HEK293 (cell line): ENCODE measurements around the gene NHLRC1.

Source experiments
- GLI2 ChIP-seq: fragments of 450-650 bp; formaldehyde crosslinking; IDR thresholded peaks from 2 replicates; pipeline ENCODE4; 2017; ENCODE audit warnings: missing biosample characterization, missing genetic modification characterization, low read depth, borderline replicate concordance
- GLIS2 ChIP-seq: fragments of 450-650 bp; formaldehyde crosslinking; IDR thresholded peaks from 2 replicates; pipeline ENCODE4 v1.5.1; 2016; ENCODE audit warnings: missing biosample characterization, missing genetic modification characterization
- KLF9 ChIP-seq: fragments of 450-650 bp; formaldehyde crosslinking; IDR thresholded peaks from 2 replicates; pipeline ENCODE4 v1.5.1; 2016; ENCODE audit warnings: missing biosample characterization, missing genetic modification characterization, low read depth
- PRDM1 ChIP-seq: fragments of 450-650 bp; formaldehyde crosslinking; IDR thresholded peaks from 2 replicates; pipeline ENCODE4; 2016; ENCODE audit warnings: missing biosample characterization, missing genetic modification characterization
- SCRT1 ChIP-seq: fragments of 450-650 bp; formaldehyde crosslinking; IDR thresholded peaks from 2 replicates; pipeline ENCODE4 v1.5.1; 2016; ENCODE audit warnings: missing biosample characterization, missing genetic modification characterization, borderline replicate concordance
- TRIM28 ChIP-seq: IDR thresholded peaks from 2 replicates; pipeline ENCODE4 v1.6.1; 2011; ENCODE audit warnings: low read length, control low read depth, borderline replicate concordance
- ZFP41 ChIP-seq: fragments of 450-650 bp; formaldehyde crosslinking; IDR thresholded peaks from 2 replicates; pipeline ENCODE4 v1.5.1; 2016; ENCODE audit warnings: missing biosample characterization, missing genetic modification characterization, borderline replicate concordance
- ZNF138 ChIP-seq: fragments of 450-650 bp; formaldehyde crosslinking; IDR thresholded peaks from 2 replicates; pipeline ENCODE4 v1.5.1; 2016; ENCODE audit warnings: missing biosample characterization, missing genetic modification characterization, borderline replicate concordance
- ZNF140 ChIP-seq: fragments of 450-650 bp; formaldehyde crosslinking; IDR thresholded peaks from 2 replicates; pipeline ENCODE4 v1.5.1; 2016; ENCODE audit warnings: missing biosample characterization, missing genetic modification characterization
- ZNF174 ChIP-seq: fragments of 450-650 bp; formaldehyde crosslinking; IDR thresholded peaks from 2 replicates; pipeline ENCODE4 v1.5.0; 2017; ENCODE audit warnings: missing biosample characterization, mild to moderate bottlenecking, missing genetic modification characterization
- ZNF23 ChIP-seq: fragments of 450-650 bp; formaldehyde crosslinking; IDR thresholded peaks from 2 replicates; pipeline ENCODE4 v1.5.1; 2016; ENCODE audit warnings: missing biosample characterization, missing genetic modification characterization, borderline replicate concordance
- ZNF394 ChIP-seq: fragments of 450-650 bp; formaldehyde crosslinking; IDR thresholded peaks from 2 replicates; pipeline ENCODE4 v1.5.1; 2016; ENCODE audit warnings: missing biosample characterization, missing genetic modification characterization, mild to moderate bottlenecking, moderate library complexity, borderline replicate concordance
- ZNF629 ChIP-seq: fragments of 450-650 bp; formaldehyde crosslinking; IDR thresholded peaks from 2 replicates; pipeline ENCODE4 v1.5.1; 2017; ENCODE audit warnings: missing biosample characterization, missing genetic modification characterization
- ZNF776 ChIP-seq: fragments of 450-650 bp; formaldehyde crosslinking; IDR thresholded peaks from 2 replicates; pipeline ENCODE4 v1.5.0; 2017; ENCODE audit warnings: missing biosample characterization, missing genetic modification characterization, borderline replicate concordance
- ZNF777 ChIP-seq: fragments of 450-650 bp; formaldehyde crosslinking; IDR thresholded peaks from 2 replicates; pipeline ENCODE4 v1.5.1; 2017; ENCODE audit warnings: missing biosample characterization, missing genetic modification characterization, borderline replicate concordance
- ZNF837 ChIP-seq: fragments of 450-650 bp; formaldehyde crosslinking; IDR thresholded peaks from 2 replicates; pipeline ENCODE4 v1.5.1; 2016; ENCODE audit warnings: missing biosample characterization, missing genetic modification characterization
- TF ChIP-seq, protein P1 (sequence below): fragments of 450-650 bp; formaldehyde crosslinking; conservative IDR thresholded peaks from 2 replicates; pipeline ENCODE4 v1.5.1; 2016; ENCODE audit warnings: low read depth, missing biosample characterization, missing genetic modification characterization
- TF ChIP-seq, protein P2 (sequence below): fragments of 450-650 bp; formaldehyde crosslinking; IDR thresholded peaks from 2 replicates; pipeline ENCODE4 v1.5.1; 2016; ENCODE audit warnings: missing biosample characterization, missing genetic modification characterization
- TF ChIP-seq, protein P3 (sequence below): fragments of 450-650 bp; formaldehyde crosslinking; IDR thresholded peaks from 2 replicates; pipeline ENCODE4 v1.5.0; 2017; ENCODE audit warnings: missing biosample characterization, missing genetic modification characterization, borderline replicate concordance
- TF ChIP-seq, protein P4 (sequence below): fragments of 450-650 bp; formaldehyde crosslinking; IDR thresholded peaks from 2 replicates; pipeline ENCODE4 v1.5.1; 2016; ENCODE audit warnings: missing biosample characterization, missing genetic modification characterization
- TF ChIP-seq, protein P5 (sequence below): fragments of 450-650 bp; formaldehyde crosslinking; IDR thresholded peaks from 2 replicates; pipeline ENCODE4 v1.5.1; 2016; ENCODE audit warnings: missing biosample characterization, missing genetic modification characterization
- TF ChIP-seq, protein P6 (sequence below): fragments of 450-650 bp; formaldehyde crosslinking; IDR thresholded peaks from 2 replicates; pipeline ENCODE4 v1.5.1; 2016; ENCODE audit warnings: missing biosample characterization, missing genetic modification characterization

Gene NHLRC1

DNA sequence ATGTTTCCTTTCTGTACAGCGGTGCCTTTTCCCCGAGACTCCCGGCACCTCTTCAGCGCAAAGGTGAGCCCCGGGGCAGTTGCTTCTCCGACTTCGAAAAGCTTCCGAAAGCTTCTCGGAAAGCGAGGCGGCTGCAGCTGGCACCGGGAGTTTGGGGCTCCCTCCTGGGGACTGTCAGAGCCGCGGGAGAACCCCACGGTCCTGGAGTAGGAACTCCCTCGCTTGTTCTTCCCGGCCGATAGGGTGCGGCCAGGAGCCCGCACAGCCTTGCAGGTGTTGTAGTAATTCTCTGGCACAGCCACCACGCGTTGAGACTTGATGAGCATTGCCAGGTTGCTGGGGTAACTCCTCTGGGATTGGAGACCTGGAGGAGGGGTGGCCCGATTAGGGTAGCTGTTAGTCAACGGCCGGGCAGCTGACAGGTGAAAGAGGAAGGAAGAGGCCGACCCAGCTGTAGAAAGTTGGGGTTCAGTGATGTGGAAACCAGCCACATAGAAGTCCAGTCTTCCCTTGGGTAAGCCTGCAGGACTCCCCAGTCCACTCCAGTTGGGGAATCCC, 33.5 kb upstream of the NHLRC1 start (continued):
- TF ChIP-seq, protein P1, sequence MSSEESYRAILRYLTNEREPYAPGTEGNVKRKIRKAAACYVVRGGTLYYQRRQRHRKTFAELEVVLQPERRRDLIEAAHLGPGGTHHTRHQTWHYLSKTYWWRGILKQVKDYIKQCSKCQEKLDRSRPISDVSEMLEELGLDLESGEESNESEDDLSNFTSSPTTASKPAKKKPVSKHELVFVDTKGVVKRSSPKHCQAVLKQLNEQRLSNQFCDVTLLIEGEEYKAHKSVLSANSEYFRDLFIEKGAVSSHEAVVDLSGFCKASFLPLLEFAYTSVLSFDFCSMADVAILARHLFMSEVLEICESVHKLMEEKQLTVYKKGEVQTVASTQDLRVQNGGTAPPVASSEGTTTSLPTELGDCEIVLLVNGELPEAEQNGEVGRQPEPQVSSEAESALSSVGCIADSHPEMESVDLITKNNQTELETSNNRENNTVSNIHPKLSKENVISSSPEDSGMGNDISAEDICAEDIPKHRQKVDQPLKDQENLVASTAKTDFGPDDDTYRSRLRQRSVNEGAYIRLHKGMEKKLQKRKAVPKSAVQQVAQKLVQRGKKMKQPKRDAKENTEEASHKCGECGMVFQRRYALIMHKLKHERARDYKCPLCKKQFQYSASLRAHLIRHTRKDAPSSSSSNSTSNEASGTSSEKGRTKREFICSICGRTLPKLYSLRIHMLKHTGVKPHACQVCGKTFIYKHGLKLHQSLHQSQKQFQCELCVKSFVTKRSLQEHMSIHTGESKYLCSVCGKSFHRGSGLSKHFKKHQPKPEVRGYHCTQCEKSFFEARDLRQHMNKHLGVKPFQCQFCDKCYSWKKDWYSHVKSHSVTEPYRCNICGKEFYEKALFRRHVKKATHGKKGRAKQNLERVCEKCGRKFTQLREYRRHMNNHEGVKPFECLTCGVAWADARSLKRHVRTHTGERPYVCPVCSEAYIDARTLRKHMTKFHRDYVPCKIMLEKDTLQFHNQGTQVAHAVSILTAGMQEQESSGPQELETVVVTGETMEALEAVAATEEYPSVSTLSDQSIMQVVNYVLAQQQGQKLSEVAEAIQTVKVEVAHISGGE (tag by site-specific recombination): 0 out of 2 replicates have a peak, but pooled peaks have one; percentile 5
- TF ChIP-seq ZNF777 (tag by site-specific recombination) (peak; percentile 53; the same call in 1 of the 2 replicates), ZNF776 (tag by site-specific recombination) (no peak), ZNF23 (tag by site-specific recombination) (no peak), GLI2 (no peak), ZNF837 (no peak), ZFP41 (tag by site-specific recombination) (no peak), GLIS2 (tag by site-specific recombination) (peak; percentile 59; the same call in 1 of the 2 replicates), ZNF629 (tag by site-specific recombination) (no peak), TRIM28 (no peak), SCRT1 (tag by site-specific recombination) (no peak), ZNF140 (tag by site-specific recombination) (no peak), ZNF138 (tag by site-specific recombination) (no peak; the same call in 1 of the 2 replicates), PRDM1 (tag by site-specific recombination) (peak; percentile 43; the same call in 1 of the 2 replicates), ZNF174 (tag by site-specific recombination) (no peak), ZNF394 (tag by site-specific recombination) (no peak), KLF9 (tag by site-specific recombination) (no peak)
- TF ChIP-seq, protein P2, sequence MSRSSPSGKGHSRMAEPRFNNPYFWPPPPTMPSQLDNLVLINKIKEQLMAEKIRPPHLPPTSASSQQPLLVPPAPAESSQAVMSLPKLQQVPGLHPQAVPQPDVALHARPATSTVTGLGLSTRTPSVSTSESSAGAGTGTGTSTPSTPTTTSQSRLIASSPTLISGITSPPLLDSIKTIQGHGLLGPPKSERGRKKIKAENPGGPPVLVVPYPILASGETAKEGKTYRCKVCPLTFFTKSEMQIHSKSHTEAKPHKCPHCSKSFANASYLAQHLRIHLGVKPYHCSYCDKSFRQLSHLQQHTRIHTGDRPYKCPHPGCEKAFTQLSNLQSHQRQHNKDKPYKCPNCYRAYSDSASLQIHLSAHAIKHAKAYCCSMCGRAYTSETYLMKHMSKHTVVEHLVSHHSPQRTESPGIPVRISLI (tag by site-specific recombination): no peak
- TF ChIP-seq, protein P3, sequence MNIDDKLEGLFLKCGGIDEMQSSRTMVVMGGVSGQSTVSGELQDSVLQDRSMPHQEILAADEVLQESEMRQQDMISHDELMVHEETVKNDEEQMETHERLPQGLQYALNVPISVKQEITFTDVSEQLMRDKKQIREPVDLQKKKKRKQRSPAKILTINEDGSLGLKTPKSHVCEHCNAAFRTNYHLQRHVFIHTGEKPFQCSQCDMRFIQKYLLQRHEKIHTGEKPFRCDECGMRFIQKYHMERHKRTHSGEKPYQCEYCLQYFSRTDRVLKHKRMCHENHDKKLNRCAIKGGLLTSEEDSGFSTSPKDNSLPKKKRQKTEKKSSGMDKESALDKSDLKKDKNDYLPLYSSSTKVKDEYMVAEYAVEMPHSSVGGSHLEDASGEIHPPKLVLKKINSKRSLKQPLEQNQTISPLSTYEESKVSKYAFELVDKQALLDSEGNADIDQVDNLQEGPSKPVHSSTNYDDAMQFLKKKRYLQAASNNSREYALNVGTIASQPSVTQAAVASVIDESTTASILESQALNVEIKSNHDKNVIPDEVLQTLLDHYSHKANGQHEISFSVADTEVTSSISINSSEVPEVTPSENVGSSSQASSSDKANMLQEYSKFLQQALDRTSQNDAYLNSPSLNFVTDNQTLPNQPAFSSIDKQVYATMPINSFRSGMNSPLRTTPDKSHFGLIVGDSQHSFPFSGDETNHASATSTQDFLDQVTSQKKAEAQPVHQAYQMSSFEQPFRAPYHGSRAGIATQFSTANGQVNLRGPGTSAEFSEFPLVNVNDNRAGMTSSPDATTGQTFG (tag by site-specific recombination): no peak
- TF ChIP-seq, protein P4, sequence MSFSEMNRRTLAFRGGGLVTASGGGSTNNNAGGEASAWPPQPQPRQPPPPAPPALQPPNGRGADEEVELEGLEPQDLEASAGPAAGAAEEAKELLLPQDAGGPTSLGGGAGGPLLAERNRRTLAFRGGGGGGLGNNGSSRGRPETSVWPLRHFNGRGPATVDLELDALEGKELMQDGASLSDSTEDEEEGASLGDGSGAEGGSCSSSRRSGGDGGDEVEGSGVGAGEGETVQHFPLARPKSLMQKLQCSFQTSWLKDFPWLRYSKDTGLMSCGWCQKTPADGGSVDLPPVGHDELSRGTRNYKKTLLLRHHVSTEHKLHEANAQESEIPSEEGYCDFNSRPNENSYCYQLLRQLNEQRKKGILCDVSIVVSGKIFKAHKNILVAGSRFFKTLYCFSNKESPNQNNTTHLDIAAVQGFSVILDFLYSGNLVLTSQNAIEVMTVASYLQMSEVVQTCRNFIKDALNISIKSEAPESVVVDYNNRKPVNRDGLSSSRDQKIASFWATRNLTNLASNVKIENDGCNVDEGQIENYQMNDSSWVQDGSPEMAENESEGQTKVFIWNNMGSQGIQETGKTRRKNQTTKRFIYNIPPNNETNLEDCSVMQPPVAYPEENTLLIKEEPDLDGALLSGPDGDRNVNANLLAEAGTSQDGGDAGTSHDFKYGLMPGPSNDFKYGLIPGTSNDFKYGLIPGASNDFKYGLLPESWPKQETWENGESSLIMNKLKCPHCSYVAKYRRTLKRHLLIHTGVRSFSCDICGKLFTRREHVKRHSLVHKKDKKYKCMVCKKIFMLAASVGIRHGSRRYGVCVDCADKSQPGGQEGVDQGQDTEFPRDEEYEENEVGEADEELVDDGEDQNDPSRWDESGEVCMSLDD (tag by site-specific recombination): 0 out of 2 replicates have a peak, but pooled peaks have one; percentile 5
- TF ChIP-seq, protein P5, sequence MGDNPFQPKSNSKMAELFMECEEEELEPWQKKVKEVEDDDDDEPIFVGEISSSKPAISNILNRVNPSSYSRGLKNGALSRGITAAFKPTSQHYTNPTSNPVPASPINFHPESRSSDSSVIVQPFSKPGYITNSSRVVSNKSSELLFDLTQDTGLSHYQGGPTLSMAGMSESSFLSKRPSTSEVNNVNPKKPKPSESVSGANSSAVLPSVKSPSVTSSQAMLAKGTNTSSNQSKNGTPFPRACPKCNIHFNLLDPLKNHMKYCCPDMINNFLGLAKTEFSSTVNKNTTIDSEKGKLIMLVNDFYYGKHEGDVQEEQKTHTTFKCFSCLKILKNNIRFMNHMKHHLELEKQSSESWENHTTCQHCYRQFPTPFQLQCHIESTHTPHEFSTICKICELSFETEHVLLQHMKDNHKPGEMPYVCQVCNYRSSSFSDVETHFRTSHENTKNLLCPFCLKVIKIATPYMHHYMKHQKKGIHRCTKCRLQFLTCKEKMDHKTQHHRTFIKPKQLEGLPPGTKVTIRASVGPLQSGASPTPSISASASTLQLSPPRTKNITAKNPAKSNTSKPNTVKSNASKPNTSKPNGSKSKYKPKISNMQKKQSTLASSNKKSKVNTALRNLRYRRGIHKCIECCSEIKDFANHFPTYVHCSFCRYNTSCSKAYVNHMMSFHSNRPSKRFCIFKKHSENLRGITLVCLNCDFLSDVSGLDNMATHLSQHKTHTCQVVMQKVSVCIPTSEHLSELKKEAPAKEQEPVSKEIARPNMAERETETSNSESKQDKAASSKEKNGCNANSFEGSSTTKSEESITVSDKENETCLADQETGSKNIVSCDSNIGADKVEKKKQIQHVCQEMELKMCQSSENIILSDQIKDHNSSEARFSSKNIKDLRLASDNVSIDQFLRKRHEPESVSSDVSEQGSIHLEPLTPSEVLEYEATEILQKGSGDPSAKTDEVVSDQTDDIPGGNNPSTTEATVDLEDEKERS: no peak
- TF ChIP-seq, protein P6, sequence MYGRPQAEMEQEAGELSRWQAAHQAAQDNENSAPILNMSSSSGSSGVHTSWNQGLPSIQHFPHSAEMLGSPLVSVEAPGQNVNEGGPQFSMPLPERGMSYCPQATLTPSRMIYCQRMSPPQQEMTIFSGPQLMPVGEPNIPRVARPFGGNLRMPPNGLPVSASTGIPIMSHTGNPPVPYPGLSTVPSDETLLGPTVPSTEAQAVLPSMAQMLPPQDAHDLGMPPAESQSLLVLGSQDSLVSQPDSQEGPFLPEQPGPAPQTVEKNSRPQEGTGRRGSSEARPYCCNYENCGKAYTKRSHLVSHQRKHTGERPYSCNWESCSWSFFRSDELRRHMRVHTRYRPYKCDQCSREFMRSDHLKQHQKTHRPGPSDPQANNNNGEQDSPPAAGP: no peak
